ENCODE measurements around the gene SART3. TPM values are rescaled to one million over a fixed set of nuclear protein-coding genes. Genes with fewer than 3 reads are reported as not detected.
"Not testable (repeated sequence)": the region's sequence is repeated elsewhere in the genome, so short reads cannot be mapped to it uniquely, and the experiment has no call there.

Gene SART3
- total RNA-seq, 4 donors from 2014 or later = 48.4 to 77.4 (median 72.1) TPM

DNA sequence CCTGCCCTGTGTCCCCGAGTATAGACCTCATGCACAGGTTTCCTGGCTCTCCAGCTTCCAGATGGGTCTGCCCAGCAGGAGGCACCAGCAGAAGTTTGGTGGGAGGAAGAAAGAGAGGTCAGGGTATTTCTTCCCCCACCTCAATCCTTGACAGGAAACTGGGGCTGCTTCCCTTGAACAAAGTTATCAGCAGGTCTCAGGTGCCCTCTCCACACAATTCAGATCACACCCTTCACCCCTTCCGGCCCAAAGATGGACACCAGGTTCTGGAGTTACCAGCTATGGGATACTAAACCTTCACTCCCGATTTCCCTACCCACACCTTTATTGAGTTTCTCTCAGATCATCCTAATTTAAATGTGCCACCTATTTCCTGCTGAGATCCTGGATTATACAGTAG lies 1.2 kb downstream of the SART3 start:
- intact Hi-C loops (cut with DNase I; ENCODE audit: low total_unique reads) = loop anchor here (10.0 kb wide), 1 partner anchor 535 kb away; the partner anchor contains the start of genes ALKBH2 and UNG
- TF ChIP-seq, protein P1, sequence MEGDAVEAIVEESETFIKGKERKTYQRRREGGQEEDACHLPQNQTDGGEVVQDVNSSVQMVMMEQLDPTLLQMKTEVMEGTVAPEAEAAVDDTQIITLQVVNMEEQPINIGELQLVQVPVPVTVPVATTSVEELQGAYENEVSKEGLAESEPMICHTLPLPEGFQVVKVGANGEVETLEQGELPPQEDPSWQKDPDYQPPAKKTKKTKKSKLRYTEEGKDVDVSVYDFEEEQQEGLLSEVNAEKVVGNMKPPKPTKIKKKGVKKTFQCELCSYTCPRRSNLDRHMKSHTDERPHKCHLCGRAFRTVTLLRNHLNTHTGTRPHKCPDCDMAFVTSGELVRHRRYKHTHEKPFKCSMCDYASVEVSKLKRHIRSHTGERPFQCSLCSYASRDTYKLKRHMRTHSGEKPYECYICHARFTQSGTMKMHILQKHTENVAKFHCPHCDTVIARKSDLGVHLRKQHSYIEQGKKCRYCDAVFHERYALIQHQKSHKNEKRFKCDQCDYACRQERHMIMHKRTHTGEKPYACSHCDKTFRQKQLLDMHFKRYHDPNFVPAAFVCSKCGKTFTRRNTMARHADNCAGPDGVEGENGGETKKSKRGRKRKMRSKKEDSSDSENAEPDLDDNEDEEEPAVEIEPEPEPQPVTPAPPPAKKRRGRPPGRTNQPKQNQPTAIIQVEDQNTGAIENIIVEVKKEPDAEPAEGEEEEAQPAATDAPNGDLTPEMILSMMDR (IDR thresholded peaks at IDR 0.05) = no peak
- TF ChIP-seq POLR2A (IDR thresholded peaks at IDR 0.05) = no peak
- DNase-seq (ENCODE audit: low spot score in 2 of 2) = no peak
- 50 to 67% methylated on average over 3 of the region's 3 CpGs for WGBS, 2 donors
- no peak overlapping the region for H3K4me3 ChIP-seq (ENCODE audit: low read depth, poor library complexity, severe bottlenecking)

GRCh38 chr12:108559007-108559655 lies 1.8 kb downstream of the SART3 start:
- no peak for TF ChIP-seq POLR2A (IDR thresholded peaks at IDR 0.05)
- TF ChIP-seq, protein P1 (IDR thresholded peaks at IDR 0.05) = no peak
- 81 to 83% methylated on average over 14 of the region's 14 CpGs for whole genome bisulfite sequencing, 2 donors
- DNase-seq (ENCODE audit: low spot score in 2 of 2) = no peak
- no peak overlapping the region for H3K4me3 ChIP-seq (ENCODE audit: low read depth, poor library complexity, severe bottlenecking)
- intact Hi-C loops (cut with DNase I; ENCODE audit: low total_unique reads) = no loop called here

DNA sequence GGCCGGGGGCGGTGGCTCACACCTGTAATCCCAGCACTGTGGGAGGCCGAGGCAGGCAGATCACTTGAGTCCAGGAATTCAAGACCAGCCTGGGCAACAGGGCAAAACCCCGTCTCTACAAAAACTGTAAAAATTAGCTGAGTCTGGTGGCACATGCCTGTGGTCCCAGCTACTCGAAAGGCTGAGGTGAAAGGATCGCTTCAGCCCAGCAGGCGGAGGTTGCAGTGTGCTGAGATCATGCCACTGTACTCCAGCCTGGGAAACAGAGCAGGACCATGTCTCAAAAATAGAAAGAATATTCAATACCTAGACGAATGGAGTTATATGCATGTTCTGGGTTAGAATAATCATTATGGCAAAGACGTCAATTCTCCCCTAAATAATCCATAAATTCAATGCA lies 5.6 kb downstream of the SART3 start:
- intact Hi-C loops (cut with DNase I; ENCODE audit: low total_unique reads); H3K4me3 ChIP-seq (ENCODE audit: low read depth, poor library complexity, severe bottlenecking); DNase-seq (ENCODE audit: low spot score in 2 of 2): not testable (repeated sequence)
- WGBS, 2 donors = 87 to 90% methylated on average over 9 of the region's 9 CpGs

- no peak overlapping the region for H3K4me3 ChIP-seq (ENCODE audit: low read depth, poor library complexity, severe bottlenecking)
- intact Hi-C loops (cut with DNase I; ENCODE audit: low total_unique reads) = no loop called here
- 87 to 93% methylated on average over 5 of the region's 5 CpGs for WGBS, 2 donors
- DNase-seq (ENCODE audit: low spot score in 2 of 2) = no peak
- TF ChIP-seq POLR2A (IDR thresholded peaks at IDR 0.05) = no peak
- TF ChIP-seq, protein P1 (IDR thresholded peaks at IDR 0.05) = no peak
Measured at GRCh38 chr12:108553799-108554198, 7.2 kb downstream of the SART3 start.

- no peak overlapping the region for H3K4me3 ChIP-seq (ENCODE audit: low read depth, poor library complexity, severe bottlenecking)
- intact Hi-C loops (cut with DNase I; ENCODE audit: low total_unique reads) = no loop called here
- TF ChIP-seq, protein P1 (IDR thresholded peaks at IDR 0.05) = no peak
- TF ChIP-seq POLR2A (IDR thresholded peaks at IDR 0.05) = no peak
- DNase-seq (ENCODE audit: low spot score in 2 of 2) = no peak
- 71 to 73% methylated on average over 5 of the region's 5 CpGs for WGBS, 2 donors
Measured at GRCh38 chr12:108551535-108551934, 9.4 kb downstream of the SART3 start.

DNA sequence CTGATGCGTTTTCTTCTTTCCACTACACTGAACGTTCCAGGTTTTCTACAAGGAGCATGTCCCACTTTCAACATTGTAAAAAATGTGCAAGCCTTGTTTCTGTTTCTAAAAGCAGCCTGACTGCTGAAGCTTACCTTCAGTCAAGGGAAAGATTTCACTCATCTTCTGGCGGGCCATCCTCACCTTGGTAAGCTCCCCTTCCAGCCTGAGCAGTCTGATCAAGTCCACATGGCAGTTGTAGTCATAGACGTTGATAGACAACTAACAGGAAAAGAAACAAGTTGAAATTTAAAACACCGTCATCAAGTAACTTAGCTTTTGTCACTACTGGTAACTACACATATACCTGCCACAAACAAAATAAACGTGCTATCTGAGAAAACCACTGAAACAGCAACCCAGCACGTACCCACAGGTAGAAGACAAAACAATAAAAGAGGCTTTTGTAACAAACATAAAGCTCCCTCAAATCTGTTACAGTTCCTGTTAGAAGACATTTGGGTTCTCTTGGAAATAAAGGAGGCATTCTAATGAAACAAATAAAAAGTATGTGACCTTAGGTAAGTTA lies 11.9 kb downstream of the SART3 start:
- H3K4me3 ChIP-seq (ENCODE audit: low read depth, poor library complexity, severe bottlenecking) = no peak overlapping the region
- WGBS, 2 donors = 65 to 68% methylated on average over 7 of the region's 7 CpGs
- DNase-seq (ENCODE audit: low spot score in 2 of 2) = no peak
- TF ChIP-seq, protein P1 (IDR thresholded peaks at IDR 0.05) = no peak
- no peak for TF ChIP-seq POLR2A (IDR thresholded peaks at IDR 0.05)
- intact Hi-C loops (cut with DNase I; ENCODE audit: low total_unique reads) = no loop called here
